GM19240 (cell line): ENCODE data around the gene HSF2.

Experiments used
- DNase-seq: peaks from one replicate; pipeline ENCODE4 v3.0.0; 2011; ENCODE audit warnings: low spot score; ENCODE audit not compliant: insufficient read length

HSF2 gene

DNA sequence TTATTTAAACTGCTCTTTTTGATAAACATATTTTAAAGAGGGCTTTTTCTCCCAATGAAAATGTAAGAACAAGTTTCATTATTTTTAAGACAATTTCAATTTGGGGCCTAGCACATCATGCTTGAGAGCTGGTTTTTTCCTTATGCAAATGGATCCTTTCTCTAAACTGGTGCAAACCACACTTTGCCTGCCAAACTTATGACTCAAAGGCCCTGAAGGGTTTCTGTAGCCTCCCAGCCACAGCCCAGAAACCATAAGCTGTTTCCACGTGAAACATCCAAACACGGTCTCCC lies 451 bp upstream of the HSF2 start:
- no peak for DNase-seq

DNA sequence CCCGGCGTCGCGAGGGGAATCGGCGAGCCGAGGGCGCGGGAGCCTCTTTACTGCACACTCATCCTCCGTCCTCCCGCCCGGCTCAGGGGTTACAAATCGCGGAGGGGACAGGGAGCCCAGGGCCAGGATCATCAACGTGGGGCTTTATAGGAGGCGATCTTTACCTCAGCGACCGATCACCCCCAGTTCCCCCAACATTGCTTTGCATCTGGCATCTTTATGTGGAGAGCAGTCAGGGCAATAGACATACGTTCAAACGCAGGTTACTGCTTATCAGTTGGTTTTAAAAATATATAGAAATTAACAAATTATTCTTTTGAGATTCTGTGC lies 634 bp downstream of the HSF2 start:
- no peak for DNase-seq

DNA sequence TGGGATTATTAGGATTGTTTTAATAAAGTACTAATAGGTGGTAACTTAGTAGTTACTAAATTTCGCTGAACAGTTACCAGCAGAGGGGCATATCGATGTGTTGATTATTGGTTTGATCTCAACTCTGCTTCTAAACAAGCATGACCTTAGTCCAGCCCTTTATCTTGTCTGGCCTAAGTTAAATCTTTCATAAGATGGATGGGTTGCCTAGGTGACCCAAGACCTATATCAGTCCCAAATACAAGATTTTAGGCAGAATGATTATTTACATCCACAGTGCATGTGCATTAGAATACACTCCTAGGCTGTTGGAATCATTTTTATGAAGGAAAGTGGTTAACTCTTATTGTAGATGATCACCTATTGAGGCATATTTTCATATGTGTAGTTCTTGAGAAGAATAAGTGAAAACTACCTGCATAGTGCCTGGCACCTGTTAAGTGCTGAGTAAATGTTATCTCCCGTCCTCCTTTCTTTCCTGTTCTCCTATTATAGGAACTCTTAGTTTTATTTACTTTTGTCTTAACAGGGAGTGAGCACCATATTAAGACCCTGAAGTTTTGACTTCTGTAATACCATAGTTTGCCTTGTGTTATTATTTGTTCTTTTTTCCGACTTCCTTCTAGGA lies 1.1 kb downstream of the HSF2 start:
- DNase-seq: no peak

DNA sequence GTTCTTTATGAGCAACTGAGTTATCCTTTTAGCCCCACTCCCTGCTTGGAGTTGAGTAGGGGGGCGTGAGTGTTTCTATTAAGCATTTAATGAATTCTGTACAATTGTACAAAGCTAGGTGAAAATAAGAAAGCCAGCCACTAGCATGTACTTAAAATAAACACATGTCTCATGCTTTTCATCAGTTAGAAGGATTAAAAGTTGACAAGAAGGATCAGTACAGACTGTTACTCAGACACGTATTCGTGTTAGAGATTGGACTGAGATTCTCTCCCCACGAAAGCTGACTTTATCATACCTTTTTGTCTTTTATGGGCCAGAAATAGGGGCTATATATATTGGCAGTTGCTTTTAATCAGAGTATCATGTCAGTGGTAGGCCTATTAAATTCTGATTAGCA lies 1.7 kb downstream of the HSF2 start:
- DNase-seq: no peak

DNA sequence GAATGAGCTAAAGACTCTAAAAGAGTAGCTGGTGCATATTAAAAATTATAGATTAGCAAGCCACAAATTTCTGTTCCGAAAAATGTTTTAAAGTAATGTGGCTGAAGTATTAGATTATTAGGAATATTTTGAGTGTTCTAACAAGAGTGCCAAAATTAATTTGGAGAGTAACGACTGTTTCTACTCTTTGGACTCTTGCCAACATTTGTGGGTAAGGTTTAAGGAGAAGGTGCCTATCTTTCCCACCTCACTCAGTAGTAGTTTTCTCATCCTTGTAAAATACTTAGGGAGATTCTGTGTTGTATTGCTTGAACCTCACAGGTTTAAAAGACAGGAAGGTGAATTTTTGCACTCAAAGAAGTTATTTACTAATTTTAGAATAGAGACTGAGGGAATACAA lies 5.0 kb downstream of the HSF2 start:
- DNase-seq: no peak

DNA sequence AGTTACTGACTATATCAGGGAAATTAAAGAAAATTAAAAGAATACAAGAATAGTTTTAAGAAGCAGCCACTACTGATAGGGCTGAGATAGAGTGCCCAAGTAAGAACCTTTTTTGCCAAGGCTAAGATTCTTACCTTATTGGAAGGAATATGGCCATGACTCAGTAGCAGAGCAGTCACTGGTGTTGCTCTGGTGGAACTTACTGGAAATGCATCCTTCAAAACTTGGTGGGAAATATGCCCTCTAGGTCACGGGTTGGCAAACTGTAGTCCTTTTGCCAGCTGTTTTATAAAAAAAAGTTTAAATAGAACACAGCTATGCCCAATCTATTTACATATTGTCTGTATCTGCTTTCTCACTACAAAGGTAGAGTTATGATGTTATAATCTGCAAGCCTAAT lies 6.0 kb downstream of the HSF2 start:
- no peak for DNase-seq

DNA sequence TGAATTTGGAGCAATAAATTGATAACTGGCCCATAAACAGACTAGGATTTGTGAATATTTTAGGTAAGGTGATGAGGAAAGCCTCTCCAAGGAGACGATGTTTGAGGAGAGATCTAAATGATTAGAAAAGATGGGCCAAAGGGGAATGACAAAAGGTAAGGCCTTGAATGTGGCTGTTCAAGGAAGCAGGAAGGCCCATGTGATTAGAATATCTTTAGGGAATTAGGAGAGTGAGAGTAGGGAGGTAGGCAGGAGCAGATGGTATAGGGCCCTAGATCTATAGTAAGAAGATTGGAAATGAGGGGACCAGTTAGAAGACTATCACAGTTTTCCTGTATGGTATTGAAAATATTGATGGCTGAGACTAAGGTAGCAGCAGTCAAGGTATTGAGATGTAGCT lies 6.7 kb downstream of the HSF2 start:
- DNase-seq: no peak

DNA sequence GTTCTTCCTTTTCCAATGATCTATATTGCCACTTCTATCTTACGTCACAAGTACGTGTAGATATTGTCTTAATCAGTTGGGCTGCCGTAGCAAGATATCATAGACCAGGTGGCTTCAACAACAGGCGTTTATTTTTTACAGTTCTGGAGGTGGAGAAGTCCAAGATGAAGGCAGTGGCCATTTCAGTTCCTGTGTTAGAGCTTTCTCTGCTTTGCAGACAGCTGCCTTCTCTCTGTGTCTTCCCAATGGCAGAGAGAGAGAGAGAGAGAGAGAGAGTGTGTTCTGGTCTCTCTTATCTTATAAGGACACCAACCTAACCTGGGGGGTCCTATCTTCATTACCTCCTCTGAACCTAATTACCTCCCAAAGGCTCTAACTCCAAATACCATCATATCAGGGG lies 8.3 kb downstream of the HSF2 start:
- DNase-seq: no peak

DNA sequence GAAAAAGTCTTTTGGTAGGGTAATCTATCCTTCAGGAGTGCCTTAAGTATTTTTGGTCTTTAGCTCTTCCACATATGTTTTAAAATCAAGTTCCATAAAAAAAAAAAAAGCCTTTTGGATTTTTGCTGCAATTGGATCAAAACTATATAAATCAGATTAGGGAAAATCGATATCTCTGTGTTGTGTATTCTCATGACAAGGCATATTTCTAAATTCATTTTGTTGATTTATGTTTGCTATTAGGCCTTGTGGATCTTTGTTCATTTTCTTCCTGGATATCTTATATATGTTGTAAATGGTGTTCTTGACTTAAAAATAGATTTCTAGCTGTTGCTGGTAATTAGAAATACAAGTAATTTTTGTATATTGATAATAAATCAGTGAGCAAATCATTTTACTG lies 8.8 kb downstream of the HSF2 start:
- no peak for DNase-seq

DNA sequence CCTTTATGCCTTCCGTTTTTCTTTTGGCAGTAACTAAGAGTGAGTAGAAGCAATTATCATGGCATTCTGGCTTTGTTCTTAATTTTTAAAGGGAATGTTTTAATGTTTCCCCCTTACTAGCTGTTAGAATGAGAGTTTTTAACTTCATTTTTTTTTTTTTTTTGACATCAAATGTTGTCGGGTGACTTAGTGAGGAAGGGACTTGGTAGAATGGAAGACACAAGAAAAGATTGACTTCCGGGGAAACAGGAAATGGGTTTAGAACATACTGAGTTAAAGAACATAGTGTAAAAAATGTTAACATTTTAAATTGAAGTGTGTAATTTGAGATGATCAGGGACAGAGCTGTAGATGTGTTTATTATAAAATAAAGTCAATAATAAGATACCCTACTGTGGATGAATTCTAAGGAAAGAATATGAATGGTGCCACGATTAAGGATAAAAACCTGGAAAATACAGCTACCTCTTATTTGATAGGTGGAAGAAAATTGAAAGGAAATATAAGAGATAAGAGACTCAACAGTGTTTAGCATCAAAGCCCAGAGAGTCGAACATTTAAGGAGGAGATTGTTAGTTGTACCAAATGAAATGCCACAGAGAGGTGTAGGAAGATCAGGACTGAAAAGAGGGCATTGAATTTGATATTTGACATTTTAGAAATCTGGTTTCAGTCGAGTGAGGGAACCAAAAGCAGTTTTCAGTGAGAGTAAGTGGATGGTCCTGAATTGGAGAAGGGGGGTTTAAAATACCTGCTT lies 9.4 kb downstream of the HSF2 start:
- DNase-seq: no peak

DNA sequence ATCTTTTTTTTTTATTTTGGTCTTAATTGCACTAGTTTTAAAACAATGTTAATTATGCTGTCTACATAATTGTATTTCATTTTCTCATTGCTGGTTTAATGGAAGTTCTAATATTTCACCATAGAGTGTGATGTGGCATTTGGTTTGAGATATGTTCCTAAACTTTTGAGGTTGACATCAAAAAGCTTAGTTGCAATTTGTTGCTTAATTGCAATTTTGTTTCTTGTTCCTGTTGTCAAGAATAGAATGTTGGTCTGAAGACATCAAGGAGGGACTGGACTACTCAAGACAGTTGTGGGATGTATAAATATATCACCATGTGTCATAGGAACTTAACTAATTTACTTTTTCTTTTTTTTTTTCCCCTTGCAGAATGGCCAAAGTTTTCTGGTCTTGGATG lies 12.5 kb downstream of the HSF2 start:
- DNase-seq: no peak

DNA sequence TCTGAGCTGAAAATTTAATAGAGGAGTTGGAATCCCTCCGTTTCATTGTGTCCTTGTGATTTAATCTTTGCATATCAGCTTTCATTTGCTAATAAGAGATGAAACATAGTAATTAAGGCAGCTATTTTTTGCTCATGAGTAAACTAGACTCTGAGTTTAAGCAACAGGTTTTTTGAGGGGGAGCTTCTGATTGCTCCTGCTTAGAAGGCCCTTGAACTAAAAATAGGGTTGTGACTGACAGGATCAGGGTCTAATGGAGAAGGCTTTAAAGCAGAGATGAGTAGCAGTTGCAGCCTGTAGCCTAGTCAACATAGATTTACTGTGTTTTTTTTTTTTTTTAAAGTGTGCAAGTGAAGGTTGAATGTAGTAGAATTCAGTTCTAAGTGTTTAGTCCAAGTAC lies 17.4 kb downstream of the HSF2 start:
- no peak for DNase-seq

DNA sequence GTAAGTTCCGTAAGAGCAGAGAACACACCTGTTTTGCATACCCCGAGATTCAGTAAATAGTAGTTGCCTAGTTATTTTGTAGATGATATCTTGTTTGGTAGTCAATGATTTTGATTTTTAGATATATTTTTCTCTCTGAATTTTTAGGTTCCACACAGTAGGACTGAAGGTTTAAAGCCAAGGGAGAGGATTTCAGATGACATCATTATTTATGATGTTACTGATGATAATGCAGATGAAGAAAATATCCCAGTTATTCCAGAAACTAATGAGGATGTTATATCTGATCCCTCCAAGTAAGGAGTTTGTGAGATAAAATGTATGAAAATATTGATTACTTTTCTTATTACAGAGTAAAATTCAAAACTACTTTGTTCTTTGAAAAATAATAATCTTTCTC lies 22.6 kb downstream of the HSF2 start:
- DNase-seq: no peak

DNA sequence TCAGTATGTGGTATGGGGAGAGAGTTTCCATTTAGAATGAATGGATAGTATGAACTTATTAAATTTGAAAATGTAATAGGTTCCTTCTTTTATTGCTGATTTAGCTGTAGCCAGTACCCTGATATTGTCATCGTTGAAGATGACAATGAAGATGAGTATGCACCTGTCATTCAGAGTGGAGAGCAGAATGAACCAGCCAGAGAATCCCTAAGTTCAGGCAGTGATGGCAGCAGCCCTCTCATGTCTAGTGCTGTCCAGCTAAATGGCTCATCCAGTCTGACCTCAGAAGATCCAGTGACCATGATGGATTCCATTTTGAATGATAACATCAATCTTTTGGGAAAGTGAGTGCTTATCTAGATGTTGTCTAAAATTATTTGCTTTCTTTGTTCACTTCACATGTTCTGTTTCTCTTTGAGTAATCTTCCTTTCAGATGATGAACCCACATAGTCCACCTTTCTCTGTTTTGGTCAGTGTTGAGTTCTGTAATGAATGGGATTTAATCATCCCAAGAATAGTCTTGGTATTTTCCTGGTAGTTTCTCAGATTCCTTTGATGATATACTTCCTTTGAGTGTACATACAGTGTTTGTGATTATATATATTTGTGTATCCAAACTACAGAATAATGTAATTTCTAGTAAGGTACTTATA lies 23.3 kb downstream of the HSF2 start:
- no peak for DNase-seq

DNA sequence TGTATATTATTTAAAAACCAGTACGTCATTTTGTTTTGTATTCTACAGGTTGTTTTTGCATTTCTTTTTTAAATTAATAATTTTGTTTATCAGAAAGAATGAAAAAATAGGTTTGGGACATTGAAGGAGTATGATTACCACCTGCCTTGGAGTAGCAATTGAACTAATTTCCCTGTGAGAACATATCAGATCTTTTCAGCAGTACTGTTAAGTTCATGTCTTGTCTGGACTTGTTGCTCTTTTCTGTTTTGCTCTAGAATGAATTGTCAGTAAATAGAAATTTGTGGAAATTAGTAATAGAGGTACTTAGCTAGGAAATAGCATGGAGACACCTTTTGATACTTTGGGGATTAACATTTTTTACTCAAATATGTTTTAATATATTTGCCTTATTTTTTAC lies 24.3 kb downstream of the HSF2 start:
- DNase-seq: no peak

DNA sequence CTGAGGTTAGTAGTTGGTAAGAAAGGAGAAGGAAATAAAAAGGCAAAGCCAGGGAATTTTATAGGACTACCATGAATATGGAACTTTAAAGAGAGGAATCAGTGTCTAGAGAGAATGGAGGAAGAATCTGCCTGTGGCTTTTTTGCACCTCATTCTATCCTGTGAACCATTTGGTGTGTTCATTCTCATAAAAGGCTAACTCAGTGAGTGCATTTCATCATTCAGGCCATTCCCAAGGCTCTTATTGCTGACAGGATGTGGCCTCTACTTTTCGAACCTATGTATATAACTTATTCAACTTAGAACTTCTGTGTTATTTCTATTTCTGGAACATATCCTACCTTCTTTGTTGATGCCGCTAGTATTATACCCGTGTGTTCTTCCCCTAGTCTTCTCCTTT lies 27.1 kb downstream of the HSF2 start:
- DNase-seq: no peak

DNA sequence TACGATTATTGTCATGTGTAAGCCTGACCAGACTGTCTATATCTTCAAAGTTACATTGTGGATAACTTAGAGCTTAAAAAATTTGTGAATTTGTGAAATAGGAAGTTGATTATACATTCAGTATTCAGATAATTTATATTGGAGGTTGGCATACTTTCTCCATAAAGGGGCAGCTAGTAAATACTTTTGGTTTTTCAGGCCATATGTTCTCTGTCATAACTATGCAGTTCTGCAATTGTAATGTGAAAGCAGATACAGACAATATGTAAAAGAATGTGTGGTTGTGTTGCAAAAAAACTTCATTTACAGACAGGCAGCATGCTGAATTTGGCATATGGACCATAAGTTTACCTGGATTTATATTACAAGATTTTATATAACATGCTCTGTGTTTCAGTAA lies 29.3 kb downstream of the HSF2 start:
- DNase-seq: no peak

DNA sequence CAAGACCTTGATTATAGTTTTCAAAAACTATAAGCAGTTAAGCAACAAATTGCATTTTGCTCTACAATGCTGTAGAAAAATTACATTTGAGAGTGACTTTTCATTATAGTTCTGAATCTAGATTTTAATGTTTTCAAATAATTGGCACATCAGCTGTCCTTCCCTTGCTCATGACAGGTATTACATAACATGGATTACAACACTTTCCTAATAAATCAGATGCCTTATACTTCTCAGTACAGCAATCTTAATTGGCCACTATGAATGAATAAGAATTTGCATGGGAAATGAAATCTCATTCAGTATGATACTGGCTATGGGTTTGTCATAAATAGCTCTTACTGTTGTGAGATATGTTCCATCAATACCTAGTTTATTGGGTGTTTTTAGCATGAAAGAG lies 29.9 kb downstream of the HSF2 start:
- DNase-seq: no peak

DNA sequence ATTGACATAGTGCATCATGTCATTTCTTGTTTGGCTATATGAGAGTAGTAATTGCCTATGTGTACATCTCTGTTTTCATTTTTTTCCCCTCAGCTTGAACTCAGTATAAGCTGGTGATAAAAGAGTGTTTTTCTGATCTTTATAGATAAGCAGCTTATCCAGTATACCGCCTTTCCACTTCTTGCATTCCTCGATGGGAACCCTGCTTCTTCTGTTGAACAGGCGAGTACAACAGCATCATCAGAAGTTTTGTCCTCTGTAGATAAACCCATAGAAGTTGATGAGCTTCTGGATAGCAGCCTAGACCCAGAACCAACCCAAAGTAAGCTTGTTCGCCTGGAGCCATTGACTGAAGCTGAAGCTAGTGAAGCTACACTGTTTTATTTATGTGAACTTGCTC lies 32.3 kb downstream of the HSF2 start:
- DNase-seq: no peak

DNA sequence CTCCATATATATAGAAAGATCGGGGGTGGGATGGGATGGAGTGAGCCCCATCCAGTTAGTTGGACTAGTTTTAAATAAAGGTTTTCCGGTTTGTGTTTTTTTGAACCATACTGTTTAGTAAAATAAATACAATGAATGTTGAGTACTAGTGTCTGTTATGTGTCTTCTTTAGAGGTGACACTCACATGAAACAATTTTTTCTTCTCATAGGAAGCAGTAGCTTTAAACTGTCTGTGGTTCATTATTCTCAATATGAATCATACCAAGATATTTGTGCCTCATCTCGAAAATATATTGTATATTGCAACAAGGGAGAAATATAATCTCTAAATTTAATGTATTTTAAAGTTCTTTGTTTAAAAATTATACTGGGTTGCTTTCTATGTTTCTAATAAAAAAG lies 33.4 kb downstream of the HSF2 start:
- no peak for DNase-seq

DNA sequence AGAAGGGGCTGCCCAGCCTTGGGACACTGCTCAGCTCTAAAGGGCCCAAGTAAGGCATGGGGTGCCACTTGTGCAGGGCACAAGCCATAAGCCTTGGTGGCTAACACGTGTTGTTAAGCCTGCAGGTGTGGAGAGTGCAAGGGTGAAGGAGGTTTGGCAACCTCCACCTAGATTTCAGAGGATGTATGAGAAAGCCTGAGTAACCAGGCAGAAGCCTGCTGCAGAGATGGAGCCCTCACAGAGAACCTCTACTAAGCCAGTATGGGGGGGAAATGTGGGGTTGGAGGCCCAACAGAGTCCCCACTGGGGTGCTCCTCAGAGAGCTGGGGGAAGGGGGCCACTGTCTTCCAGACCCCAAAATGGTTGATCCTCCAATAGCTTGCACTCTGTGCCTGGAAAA lies 39.5 kb downstream of the HSF2 start:
- DNase-seq: no peak

DNA sequence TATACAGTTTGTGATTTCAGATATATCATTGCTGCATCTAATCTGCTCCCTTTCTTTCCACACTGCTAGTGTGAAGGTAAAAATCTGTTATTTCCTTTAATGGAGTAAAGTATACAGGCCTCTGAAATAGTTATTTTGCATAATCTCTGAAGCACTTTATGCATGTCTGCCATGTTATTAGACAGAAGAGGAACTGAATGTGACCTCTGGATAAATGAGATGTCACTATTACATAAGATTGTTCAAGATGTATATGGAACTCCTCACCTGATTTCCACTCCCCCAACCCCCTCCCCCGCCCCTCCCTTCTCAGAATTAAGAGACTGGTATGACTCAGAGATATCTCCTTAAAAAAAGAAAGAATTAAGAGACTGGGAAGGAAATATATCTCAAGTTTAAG lies 45.8 kb downstream of the HSF2 start:
- DNase-seq: no peak

DNA sequence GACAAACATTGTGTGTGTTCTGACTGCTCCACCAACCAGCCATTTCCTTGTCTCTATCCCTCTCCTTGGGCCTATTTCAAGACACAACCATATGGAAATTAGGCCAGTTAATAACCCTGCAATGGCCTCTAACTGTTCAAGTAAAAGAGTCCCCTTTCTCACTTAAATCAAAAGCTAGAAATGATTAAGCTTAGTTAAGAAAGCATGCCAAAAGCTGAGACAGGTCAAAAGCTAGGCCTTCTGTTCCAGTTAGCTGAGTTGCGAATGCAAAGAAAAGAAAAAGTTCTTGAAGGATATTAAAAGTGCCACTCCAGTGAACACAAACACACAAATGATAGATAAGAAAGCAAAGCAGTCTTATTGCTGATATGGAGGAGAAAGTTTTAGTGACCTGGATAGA lies 49.6 kb downstream of the HSF2 start:
- DNase-seq: no peak
